HG02973 (cell line): ENCODE data around the gene TSTD2.

Experiments
- ATAC-seq: cut with Tn5 transposase; IDR thresholded peaks from one replicate; pipeline ENCODE4 v1.9.1; 2021; ENCODE audit warnings: moderate library complexity; ENCODE audit not compliant: unreplicated experiment

TSTD2 gene

DNA sequence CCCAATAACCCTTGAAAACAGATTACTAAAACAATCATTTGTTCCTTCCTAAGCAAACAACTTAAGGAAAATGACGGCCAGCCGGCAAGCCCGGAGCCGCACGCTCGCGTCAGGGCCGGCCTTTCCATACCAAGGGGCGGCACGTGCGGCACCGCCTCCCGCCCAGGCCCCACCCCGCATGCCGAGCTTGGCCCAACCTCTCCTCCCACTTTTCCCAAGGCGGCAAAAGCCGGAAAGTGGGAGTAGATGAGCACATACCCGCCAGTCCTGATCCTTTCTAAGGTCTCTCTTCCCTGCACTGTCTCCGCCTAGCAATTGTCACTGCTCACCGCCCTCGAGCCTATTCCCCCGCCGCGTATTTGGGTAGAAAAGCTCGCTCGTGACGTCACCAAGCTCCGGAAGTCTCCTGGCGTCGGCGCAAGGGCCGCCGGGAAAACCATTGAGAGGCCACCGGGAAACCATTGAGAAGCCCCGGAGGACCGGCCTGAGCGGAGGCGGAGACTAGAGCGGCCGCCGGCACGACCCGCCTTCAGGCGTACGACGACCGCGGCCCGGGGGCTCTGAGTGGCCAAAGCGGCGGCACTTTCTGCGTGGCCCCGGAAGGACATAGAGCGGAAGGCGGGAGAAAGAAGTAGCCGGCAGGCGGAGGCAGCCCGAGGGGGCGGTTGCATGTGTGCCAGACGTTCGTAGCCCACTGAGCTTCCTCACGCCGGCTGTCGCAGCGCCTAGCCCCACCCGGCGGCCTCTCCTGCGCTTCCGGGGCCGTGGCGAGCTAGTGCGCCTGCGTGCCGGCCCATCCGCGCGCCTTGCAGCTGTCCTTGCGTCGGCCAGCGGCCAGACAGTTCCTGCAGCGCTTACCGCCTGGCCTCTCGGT is at the start of gene TSTD2, which contains the start of gene NCBP1:
Gene TSTD2, minus strand, starts transcription at position 384 of the 874 bp plus-strand sequence. CDS start 5,806 bp downstream, outside the sequence.
Gene NCBP1, plus strand, starts transcription at position 837 of the 874 bp plus-strand sequence. CDS start 61 bp downstream, outside the sequence.
- ATAC-seq, result peak; percentile 75

DNA sequence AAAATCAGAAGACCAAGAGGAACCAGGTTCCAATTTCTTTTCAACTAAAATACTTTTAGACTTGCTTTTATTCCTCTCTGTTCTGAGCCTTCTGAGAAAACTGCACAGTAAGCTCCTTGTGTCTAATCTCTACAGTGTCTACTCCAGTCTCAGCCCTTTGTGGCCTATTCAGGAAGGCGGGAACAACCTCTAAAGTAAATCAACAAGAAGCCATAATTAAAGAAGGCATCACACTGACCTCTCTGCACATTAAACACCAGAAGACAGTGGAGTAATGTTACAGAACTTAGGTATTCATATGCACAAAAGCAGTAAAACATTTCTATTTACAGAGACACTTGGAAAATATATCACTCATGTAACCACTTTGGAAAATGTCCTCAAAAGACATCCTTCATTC is 49.1 kb upstream of the TSTD2 start:
- ATAC-seq, result no peak

DNA sequence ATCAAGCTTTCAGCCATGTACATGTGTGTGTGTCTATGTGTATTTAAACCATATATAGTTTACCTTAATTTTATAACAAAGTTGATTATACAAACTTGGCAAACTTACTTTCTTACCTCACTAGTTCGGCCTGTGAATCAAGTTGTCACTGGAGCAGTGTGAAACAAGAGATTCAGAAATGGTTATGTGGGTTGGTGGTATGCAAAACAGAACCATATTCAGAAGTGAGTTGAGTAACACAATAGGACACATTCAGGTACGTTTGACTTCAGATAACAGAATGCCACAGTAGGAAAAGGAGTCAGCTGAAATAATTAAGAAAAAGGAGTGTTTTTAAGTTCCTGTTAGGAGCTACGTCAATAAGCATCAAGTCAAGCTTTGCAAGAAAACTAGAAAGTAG is 42.5 kb upstream of the TSTD2 start:
- peak; percentile 62 for ATAC-seq

DNA sequence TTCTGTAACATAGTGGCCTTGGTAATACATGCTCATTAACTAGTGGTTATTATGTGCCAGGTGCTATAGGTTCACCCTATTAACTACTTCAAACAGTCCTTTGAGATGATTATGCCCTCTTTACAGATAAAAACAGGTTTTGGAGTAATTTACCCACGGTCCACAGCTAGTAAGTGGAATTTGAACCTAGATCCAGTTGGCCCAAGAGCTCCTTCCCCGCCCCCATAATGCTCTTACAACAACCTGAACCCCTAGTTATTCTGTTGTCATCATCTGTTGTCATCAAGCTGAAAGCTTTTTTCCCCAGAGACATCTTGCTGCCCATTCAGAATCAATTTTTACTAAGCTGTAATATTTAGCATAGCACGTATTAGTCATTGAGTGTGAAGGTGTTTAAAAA is 40.8 kb upstream of the TSTD2 start:
- ATAC-seq, result no peak

DNA sequence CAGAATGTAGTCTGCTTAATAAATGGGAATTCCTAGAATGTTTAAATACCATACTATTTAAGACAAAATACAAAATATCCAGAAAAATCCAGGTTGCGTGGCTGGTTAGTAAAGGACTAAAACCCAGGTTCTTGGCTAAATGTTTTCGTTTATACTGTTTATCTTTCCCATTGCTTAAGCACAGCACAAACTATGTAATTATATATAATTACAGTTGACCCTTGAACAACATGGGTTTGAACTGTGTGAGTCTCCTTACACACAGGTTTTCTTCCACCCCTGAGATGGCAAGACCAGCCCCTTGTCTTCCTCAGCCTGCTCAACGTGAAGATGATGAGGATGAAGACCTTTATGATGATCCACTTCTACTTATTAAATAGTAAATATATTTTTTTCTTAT is 39.2 kb upstream of the TSTD2 start:
- ATAC-seq, result no peak

DNA sequence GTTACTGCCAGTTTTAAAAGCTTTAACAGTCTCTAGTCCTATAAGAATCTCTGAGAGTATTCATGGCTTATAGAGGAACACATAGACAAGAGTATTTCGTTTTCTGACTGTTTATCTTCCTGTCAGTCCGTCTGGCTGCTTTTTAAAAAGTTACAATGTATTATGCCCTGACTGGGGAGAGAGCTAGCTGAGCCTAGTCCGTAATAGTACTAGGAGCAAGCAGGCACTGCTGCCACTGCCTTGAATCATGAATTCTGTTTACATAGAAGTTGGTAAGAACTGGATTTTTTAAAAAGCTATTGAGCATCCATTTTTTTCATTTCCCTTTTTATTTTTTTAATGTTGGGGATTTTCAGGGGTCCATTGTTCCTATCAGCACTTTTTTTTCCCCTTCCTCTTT is 37.4 kb upstream of the TSTD2 start:
- no peak for ATAC-seq

DNA sequence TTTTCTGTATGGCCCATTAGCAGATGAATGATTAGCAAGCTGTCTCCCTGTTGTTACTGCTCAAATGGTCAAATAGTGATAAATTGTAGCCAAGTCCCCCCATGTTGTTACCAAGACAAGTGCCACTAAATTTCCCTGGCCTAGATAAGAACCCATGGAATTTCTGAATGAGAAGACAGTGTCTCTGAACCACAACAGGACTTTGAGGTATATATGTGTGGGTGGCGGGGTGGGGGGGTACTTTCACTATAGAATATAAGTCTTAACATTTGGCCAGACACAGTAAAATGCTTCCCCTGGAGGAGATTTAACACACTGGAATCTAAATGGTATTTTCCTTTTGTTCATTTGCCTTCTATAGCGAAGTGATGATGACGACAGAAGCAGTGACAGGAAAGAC is 35.3 kb upstream of the TSTD2 start:
- no peak for ATAC-seq

DNA sequence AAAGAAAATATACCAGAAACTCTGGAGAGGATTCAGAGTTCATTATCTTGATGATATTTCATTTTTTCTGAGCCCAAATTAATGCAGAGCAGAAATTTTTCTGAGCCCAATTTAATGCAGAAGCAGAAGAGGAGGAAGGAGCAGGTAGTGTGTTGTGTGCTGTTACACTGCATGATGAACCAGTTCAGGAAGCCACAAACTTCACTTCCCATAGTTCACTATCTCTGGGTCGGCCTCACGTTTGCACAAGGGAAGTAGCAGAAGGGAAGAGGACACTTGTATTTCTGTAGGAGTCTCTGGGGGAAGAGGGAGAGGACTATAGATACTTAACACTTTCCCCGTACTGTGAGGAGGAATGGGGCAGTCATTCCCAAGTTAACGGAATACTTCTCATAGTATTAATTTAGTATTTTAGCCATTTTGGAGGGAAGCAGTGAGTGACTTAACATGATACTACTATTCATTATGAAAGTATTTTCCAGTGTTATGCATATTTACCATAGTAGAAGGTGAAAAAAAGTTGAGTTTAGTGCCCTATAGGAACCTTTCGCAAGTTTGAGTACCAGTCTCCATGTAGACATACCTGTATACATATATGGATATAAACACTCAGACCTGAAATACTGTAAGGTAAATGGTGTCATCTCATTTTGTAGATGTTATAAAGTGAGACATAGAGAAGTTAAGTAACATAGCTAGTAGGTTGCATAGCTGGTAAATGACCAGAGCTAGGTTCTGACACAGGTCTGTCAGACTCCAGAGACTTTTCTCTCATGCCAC is 33.9 kb upstream of the TSTD2 start:
- no peak for ATAC-seq

DNA sequence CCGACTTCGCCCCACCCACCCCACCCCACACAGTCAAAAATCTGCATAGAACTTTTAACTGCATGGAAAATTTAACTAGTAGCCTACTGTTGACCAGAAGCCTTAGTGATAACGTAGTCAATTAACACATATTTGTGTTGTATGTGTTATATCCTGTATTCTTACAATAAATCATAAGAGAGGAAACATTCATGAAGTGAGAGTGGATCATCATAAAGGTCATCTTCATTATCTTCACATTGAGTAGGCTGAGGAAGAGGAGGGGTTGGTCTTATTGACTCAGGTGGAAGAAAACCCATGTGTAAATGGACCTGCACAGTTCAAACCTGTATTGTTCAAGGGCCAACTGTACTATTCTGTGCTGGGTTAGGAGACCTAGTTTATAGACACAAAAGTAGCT is 32.6 kb upstream of the TSTD2 start:
- no peak for ATAC-seq

DNA sequence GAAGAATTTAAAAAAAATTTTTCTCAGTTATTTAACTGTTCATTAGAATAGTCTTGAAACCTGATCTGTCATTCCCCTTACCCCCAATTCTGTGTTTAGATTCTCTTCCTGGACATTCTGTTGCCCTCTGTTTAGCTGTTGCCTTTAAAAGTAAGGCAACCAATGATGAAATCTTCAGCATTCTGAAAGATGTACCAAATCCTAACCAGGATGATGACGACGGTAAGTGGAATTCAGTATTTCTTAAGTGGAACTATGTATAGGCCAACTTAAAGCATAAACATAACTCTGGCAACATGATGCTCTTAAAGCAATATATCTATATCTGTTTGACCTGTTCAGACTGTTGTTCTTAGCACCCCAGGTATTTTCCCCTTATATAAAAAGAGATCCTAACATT is 27.7 kb upstream of the TSTD2 start:
- ATAC-seq, result no peak

DNA sequence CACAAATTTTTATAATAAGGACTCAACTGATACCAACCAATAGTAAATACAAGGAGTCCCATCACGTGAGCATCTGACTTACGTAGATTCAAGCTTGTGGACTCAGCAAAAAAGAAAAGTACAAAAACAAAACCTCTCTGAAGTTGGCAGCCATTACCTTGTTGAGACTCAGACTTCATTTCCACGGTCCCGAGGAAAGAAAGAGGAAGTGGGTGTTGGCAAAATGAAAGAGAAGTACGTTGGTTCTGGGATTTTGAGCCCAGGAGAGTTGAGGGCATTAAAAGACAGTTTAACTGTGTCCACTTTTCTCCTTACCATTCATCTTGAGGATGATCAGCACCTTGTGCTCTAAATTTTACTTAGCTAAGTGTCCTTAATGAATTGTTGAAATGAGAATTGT is 27.2 kb upstream of the TSTD2 start:
- no peak for ATAC-seq

DNA sequence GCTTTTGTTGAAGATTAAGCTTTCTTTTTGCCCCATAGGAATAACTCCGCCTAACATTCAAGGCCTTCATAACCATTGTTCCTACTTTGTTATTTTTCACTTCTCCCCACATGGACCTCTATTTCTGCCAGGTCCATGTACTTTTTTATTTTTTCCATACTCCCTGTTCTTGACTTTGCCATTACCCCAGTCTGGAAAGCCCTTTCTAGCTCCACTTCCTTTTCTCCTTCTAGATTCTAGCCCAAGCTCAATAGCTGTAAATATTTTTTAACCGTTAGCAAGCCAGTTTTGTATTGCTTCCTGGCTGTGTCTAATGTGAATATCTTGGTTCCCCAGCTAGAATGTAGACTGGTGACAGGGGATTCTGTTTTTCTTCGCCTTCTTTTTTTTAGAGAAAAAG is 26.6 kb upstream of the TSTD2 start:
- no peak for ATAC-seq

DNA sequence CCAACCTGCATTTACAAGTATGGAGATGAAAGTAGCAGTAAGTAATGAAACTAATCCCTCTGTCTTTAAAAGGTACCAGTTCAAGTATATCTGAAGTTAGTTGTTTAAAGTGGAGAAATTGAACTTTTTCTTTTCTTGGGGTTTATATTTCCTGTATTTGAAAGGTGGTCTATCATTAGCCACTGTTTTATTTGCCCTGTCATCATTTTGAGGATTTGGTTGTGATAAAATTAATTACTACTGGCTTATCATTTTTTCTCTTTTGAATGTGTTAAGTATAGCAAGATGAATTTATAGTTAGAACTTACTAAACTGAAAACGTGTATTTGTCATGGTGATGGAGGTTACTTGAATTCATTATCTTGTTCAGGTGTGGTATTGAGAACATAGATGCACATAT is 25.5 kb upstream of the TSTD2 start:
- no peak for ATAC-seq

DNA sequence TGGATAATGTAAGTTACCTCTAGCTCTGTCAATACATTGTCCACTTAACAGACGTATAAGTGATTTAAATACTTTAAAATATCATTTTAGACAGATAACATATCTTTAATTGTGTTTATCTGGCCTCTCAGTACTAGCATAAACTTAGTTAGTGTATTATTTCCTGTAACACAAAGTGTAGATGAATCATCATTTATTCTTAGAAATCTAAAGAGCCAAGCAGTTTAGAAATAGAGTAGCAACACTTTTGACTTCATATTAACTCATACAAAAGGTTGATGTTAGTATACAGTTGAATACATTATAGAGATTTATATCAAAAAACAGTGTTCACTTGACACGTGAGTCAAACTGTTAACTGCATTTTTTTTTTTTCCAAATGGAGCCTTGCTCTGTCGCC is 18.5 kb upstream of the TSTD2 start:
- no peak for ATAC-seq

DNA sequence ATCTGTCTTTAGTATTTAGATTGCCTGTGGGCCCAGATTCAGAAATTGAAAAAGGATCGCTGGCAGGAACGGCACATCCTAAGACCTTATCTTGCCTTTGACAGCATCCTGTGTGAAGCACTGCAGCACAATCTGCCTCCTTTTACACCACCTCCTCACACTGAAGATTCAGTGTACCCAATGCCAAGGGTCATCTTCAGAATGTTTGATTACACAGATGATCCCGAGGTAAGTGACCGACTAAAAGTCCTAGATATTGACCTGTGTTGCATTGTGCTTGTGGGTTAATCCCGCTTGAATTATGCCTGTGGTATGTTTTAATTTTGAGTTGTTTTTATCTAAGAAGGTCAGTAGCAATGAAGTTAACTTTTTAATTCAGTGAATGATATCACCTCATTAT is 14.8 kb upstream of the TSTD2 start:
- ATAC-seq, result no peak

DNA sequence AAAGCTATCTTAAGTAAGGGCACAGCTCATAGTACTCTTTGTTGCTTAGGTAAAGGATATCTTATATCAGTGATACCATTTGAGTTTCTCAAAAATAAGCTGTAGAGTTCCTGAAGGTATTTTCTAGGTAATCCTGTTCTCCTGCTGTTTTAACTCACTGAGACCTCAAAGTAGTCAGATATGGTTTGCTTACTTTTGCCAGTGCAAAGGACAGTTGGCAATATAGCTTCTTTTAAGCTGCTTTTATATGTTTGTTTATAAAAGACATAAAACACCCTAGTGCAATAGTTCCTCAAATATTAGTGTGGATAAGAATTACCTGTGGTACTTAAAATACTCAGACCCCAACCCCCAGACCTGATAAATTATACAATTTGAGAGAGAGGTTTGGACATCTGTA is 12.6 kb upstream of the TSTD2 start:
- ATAC-seq, result no peak

DNA sequence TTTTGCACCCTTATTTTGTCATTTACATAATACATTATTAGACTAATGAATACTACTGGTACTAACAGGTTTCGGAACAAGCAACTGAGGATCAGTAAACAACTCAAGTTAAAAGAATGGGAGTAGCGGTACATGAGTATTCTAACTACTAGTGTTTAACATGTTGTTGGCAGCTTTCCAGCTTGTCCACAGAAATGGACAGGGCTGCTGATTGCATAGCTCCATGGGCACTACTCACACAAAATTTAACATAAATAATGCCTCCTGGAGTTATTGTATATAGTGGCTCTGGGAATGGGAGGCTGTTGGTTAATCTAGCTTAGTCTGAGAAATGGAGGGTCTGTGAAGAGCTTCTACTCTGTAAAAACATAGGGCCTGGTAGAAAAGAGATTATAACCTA is 7.2 kb upstream of the TSTD2 start:
- no peak for ATAC-seq

DNA sequence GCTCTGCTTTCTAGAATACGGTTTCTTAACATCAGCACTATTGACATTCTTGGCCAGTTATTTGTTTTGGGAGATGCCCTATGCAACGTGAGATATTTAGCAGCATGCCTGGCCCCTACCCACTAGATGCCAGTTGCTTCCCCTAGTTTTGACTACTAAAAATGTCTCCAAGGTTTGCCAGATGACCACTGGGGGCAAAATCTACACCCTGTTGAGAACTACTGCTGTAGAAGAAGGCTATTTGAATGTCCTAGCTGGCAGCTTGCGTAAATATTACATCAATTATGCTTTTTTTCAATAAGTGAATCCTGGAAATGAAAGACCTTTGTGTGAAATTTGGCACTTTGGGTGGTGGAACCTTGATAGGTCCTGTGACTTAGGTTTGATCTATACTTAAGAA is 5.5 kb upstream of the TSTD2 start:
- ATAC-seq, result no peak

DNA sequence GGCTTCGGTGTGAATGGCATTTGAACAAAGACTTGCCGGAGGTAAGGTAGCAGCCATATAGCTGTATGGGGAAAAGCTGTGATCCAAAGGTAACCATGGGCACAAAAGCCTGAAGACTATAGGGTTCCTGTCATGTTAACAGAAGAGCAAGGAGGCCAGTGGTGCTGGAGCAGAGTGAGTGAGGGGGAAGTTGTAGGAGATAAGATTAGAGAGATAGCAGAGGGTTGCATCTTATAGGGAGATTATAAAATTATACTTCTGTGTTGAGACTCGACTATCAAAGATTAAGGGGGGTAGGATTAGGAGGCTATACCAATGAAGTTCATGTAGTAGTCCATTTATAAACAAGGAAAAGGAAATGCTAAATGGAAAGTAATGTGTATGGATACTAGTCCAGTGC is 3.7 kb upstream of the TSTD2 start:
- no peak for ATAC-seq

DNA sequence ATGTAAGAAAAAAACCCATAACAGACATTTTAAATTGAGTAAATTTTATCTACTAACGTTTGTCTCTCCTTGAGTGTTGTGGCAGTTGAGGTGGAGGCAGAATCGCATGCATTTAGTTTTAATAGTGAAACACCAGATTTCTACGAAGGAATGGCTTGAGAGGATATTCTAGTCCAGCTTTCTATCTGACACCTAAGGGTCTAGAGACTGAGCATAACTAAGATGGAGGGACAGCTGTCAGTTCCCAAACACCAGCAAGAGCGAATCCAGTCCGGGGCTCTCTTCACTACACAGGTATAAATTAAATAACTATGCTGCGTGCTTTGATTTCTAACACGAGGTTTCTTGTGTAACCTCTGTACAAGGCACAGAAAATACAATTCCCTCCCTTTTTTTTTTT is 1.9 kb upstream of the TSTD2 start:
- ATAC-seq, result no peak

DNA sequence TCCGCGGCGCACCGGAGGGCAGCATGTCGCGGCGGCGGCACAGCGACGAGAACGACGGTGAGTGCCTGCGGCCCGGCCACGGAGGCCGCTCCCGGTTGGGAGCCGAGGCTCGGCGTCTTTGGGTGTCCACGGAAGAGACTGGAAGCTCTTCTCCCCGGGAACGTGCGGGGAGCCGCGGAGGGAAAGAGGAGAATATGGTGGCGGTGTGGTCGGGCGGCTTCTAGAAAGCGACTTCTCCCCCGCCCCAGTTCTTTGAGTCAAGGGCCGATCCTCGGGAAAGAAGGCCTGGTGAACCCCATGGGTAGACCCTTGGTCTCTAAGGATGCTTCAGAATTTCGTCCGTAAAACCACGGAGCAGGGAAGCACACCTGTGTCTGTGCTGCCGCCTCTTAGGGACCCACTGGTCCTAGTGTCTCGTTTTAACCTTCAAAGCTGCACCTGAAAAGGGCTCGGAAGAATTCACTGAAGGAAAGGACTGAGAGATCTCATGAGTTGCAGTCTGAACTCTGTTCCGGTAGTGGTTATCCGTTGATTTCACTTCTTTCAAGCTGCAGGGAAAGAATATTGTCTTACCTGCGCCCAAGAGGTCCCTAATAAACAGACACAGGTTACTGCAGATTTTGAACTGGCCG is 807 bp upstream of the TSTD2 start:
- no peak for ATAC-seq
